ENCODE results near the gene NCK1. TPM values are rescaled to one million over a fixed set of nuclear protein-coding genes. Genes with fewer than 3 reads are reported as not detected.
"Not testable (repeated sequence)": the region's sequence is repeated elsewhere in the genome, so short reads cannot be mapped to it uniquely, and the experiment has no call there.

The NCK1 gene
- total and polyA plus RNA-seq, 5 experiments from 2014 or later, result 36.1 to 62.2 (median 44.3) TPM

DNA sequence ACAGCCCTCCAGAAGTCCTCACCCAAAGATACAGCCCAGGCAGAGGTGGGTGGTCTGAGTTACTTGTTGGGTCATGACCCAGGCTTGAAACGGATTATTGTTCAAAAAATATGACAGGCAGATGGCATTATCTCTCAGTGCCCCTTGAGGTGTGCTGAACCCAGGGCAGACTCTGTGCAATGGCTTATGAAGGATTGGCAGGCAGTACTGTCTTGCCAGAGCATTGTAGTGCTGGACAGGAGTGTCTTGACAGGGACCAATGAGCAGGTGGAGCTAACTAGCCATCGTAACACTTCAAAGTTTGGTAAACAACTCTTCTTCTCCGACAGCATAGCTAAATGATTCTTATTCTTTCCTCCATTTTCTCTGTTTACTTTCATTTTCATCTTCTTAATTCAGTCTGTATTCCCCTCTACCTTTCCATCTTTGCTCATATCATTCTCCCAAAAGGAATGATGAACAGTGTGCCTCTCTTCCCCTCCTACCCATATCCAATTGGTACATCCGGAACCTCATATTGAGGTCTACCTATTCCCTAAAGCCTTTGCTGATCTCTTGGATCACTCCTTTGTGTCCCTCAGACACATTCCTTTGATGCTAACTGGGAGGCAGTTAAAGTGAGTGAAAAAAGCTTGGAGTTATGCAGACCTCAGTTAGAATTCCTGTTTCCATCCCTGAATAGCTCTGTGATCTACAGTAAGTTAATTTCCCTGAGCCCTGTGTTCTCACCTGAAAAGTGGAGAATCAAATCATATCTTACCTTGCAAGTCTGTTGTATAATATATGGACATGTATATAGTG is 93.2 kb downstream of the NCK1 start:
- POLR2A ChIA-PET, result interaction anchor here (2.1 kb wide), 1 partner anchor 93 kb away, joined by 7 read pairs; the partner anchor contains the start of gene NCK1
- Mint-ChIP-seq H3K9me3 (no peaks in the 10 kb centered on the region), H3K36me3 (no peaks in the 10 kb centered on the region), H3K27ac (peak overlapping the region in 9 of 10 donors; percentile 4 to 70 (median 41)), H3K27me3 (no peaks in the 10 kb centered on the region), H3K4me3 (peak overlapping the region in 1 of 10 donors; percentile 33), H3K4me1 (peaks cover 14 to 31% (median 21%) of the 10 kb centered on the region in 4 donors)
- ATAC-seq (no peak), DNase-seq (no peak)

DNA sequence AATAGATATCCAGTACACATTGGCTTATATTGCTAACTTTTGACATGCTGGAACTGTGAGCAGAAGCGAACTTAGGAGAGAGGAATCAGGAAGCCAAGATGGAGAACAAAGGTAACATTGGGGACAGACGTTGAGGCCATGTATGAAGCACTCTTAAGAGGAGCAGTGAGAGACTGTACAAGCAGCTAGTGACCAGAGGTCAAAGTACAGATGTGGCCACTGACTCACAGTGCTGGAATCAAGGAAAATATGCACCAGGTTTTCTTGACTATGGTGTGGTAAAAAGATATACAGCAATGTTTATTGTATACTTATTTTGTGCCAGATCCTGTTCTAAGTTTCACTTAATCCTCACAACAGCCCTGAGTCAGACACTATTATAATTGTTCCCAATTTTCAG is 93.8 kb downstream of the NCK1 start:
- no peak for DNase-seq
- no peak for ATAC-seq
- no peaks in the 10 kb centered on the region for H3K36me3 Mint-ChIP-seq
- POLR2A ChIA-PET, result interaction anchor here (2.1 kb wide), 1 partner anchor 94 kb away, joined by 7 read pairs; the partner anchor contains the start of gene NCK1
- no peaks in the 10 kb centered on the region for H3K27me3 Mint-ChIP-seq
- peaks cover 17 to 31% (median 18%) of the 10 kb centered on the region in 4 donors for H3K4me1 Mint-ChIP-seq
- no peaks in the 10 kb centered on the region for H3K9me3 Mint-ChIP-seq
- H3K4me3 Mint-ChIP-seq, result no peak overlapping the region
- peak overlapping the region in 3 of 10 donors; percentile 4 to 62 (median 41) for H3K27ac Mint-ChIP-seq

DNA sequence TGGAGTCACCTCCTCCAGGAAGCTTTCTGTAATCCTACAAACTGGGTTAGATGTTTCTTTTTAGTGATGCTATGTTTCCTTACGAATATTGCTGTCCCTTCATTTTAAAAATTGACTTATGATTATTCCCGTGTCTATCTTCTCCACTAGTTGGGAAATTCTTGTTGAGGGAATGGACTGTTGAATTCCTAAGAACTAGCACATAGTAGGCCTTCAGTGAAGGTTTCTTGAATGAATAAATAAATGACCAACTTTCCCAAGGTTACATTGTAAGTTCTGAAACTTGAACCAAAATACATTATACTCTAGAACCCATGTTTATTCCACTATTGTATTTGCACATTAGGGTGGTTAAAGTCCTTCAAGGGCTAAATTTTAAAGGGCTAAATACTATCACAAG is 95.0 kb downstream of the NCK1 start:
- Mint-ChIP-seq H3K9me3 (no peaks in the 10 kb centered on the region), H3K4me1 (peaks cover 17 to 25% (median 18%) of the 10 kb centered on the region in 4 donors), H3K27ac (peak overlapping the region in 1 of 10 donors; percentile 26), H3K4me3 (no peak overlapping the region), H3K27me3 (no peaks in the 10 kb centered on the region), H3K36me3 (no peaks in the 10 kb centered on the region)
- POLR2A ChIA-PET, result interaction anchor here (2.1 kb wide), 1 partner anchor 95 kb away, joined by 7 read pairs; the partner anchor contains the start of gene NCK1
- ATAC-seq (no peak), DNase-seq (no peak)

DNA sequence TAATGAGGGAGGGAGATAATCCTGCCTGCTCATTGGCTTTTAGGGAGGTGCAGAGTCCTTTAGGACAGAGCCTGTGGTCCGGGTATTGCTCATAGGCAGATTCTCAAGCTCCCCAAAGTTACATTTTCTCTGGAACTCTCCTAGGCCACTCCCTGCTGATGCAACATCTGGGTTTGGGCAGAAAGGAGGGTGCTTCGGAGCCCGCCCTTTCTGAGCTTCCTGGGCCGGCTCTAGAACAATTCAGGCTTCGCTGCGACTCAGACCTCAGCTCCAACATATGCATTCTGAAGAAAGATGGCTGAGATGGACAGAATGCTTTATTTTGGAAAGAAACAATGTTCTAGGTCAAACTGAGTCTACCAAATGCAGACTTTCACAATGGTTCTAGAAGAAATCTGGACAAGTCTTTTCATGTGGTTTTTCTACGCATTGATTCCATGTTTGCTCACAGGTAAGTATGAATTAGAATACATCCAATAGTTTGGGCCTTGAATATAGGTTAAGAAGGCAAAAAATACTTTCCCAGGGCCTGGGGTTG is 95.8 kb downstream of the NCK1 start, which contains the start of gene IL20RB:
IL20RB (plus strand) TSS at position 233 of the 538 bp plus-strand sequence; CDS start at position 364, 131 bp downstream.
- Mint-ChIP-seq H3K27me3 (no peaks in the 10 kb centered on the region), H3K27ac (peak within 1 kb of the TSS in 2 of 10 donors; percentile 11 to 73), H3K4me1 (peaks cover 17 to 21% (median 17%) of the 10 kb centered on the region in 4 donors), H3K36me3 (no peaks in the 10 kb centered on the region), H3K4me3 (no peak within 1 kb of the TSS), H3K9me3 (no peaks in the 10 kb centered on the region)
- POLR2A ChIA-PET, result interaction anchor here (0.6 kb wide), 2 partner anchors 191 to 705 kb away, joined by 6 to 7 read pairs; no protein-coding TSS in a partner anchor
- no peak for ATAC-seq
- DNase-seq, result no peak

DNA sequence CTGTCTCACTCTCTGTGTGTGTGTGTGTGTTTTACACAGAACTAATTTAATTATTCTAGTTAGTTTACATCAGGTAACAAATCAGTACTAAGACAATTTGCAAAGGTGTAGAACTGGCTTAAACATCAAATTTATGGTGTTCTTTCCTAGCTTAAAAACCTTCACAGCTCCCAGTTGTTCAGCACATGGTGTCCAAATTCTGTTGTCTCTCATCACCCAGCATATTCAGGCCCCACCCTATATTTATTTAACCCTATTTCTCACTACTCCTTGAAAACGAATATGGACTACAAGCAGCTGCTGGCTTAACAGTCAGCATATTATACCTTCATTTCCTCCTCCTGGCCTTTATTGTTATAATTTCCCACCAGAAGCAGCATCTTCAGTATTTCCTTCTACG is 96.9 kb downstream of the NCK1 start:
- Mint-ChIP-seq H3K4me3 (no peak overlapping the region), H3K27ac (peak overlapping the region in 3 of 10 donors; percentile 34 to 73 (median 50)), H3K36me3 (no peaks in the 10 kb centered on the region), H3K4me1 (peaks cover 13 to 17% (median 17%) of the 10 kb centered on the region in 4 donors), H3K9me3 (peaks cover 0 to 1% (median 0%) of the 10 kb centered on the region in 9 donors), H3K27me3 (no peaks in the 10 kb centered on the region)
- ATAC-seq (no peak), DNase-seq (no peak)
- POLR2A ChIA-PET, result no interaction called here

DNA sequence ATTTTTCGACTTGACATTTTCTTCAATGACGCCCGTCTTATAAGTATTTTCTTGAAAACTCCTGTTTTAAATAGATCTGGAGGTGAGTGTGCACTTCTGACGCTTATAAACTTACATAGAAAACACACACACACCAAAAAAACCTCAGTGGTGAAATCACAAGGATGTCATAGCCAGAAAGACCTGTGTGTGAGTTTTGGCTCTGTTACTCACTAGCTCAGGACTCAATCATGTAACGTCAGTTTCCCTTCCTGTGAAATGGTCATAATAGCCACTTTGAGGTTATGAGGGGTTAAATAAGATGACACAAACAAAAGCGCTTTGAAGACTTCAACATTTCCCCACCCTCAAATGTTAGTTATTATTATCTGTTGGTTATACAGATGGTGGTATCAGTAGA is 97.6 kb downstream of the NCK1 start:
- DNase-seq (no peak), ATAC-seq (no peak)
- no peaks in the 10 kb centered on the region for H3K36me3 Mint-ChIP-seq

DNA sequence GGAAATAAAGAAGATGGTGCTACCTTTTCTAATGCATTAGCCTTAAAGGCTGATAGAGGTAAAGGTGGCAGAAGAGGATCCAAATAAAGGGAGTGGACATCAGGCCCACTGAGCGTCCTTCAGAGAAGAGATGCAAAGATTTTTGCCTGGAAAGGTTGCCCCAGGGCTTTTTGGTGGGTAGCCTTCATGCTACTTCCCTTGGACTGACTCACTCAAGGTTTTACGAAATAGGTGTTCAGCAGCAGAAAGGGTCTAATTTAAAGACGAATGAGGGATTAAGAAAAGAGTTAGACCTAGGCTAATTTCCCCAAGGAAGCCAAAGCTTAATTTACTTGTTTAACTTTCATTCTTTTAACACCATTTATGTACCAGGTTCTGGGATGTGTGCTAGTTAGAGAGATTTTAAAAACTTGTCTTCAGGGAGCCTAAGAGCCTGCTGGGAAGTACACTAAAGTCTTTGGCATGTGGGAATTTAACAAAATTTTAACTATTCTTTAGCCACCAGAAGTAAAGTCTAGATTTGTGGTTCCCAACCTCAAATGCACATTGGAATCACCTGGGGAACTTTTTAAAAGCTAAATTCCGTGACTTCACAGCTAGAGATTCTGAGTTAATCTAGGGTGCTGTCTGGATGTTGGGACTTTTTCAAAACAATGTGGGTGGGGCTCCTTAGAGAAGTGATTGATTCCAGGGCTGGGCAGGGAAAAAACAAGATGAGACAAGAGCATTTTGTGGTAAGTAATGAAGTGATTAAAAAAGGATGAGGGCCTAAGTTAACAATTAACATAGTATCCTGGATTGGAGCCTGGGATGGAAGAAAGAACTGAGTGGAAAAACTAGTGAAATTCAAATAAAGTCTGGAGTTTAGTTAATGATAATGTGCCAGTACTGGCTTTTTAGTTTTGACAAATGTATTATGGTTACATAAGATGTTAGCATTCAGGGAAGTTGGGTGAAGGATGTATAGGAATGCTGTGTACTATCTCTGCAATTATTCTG is 99.1 kb downstream of the NCK1 start:
- no peaks in the 10 kb centered on the region for H3K27me3 Mint-ChIP-seq
- no peaks in the 10 kb centered on the region for H3K36me3 Mint-ChIP-seq
- DNase-seq, result no peak
- H3K4me1 Mint-ChIP-seq, result peaks cover 0 to 4% (median 1%) of the 10 kb centered on the region in 4 donors
- H3K4me3 Mint-ChIP-seq, result no peak overlapping the region
- POLR2A ChIA-PET, result interaction anchor here (0.5 kb wide), 1 partner anchor 778 kb away, joined by 3 read pairs; no protein-coding TSS in a partner anchor
- no peak for ATAC-seq
- peaks cover 0 to 1% (median 0%) of the 10 kb centered on the region in 9 donors for H3K9me3 Mint-ChIP-seq
- H3K27ac Mint-ChIP-seq, result peak overlapping the region in 1 of 10 donors; percentile 8

More for the DNA sequence above, 97.6 kb downstream of the NCK1 start:
- Mint-ChIP-seq H3K4me1 (peaks cover 12 to 14% (median 13%) of the 10 kb centered on the region in 4 donors), H3K9me3 (peaks cover 0 to 1% (median 0%) of the 10 kb centered on the region in 9 donors), H3K4me3 (no peak overlapping the region), H3K27me3 (no peaks in the 10 kb centered on the region), H3K27ac (peak overlapping the region in 1 of 10 donors; percentile 73)
- POLR2A ChIA-PET, result no interaction called here

DNA sequence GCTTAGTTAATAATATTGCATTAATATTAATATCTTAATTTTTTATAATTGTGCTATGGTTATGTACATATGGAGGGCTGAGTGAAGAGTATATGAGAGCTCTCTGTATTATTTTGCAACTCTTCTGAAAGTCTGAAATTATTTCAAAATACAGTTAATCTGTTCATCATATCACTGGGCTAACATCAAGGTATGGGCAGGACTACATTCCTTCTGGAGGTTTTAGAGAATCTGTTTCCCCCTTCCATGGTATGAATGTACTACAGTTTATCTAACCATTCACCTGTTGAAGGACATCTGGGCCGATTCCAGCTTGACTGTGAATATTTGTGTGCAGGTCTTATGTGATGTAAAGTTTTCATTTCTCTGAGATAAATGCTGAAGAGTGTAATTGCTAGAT is 100.9 kb downstream of the NCK1 start:
- Mint-ChIP-seq H3K27me3 (no peaks in the 10 kb centered on the region), H3K27ac (peak overlapping the region in 1 of 10 donors; percentile 44), H3K36me3 (no peaks in the 10 kb centered on the region), H3K9me3 (peaks cover 0 to 1% (median 0%) of the 10 kb centered on the region in 9 donors), H3K4me1 (peaks cover 0 to 4% (median 0%) of the 10 kb centered on the region in 4 donors), H3K4me3 (no peak overlapping the region)
- POLR2A ChIA-PET, result no interaction called here
- ATAC-seq (no peak), DNase-seq (no peak)

DNA sequence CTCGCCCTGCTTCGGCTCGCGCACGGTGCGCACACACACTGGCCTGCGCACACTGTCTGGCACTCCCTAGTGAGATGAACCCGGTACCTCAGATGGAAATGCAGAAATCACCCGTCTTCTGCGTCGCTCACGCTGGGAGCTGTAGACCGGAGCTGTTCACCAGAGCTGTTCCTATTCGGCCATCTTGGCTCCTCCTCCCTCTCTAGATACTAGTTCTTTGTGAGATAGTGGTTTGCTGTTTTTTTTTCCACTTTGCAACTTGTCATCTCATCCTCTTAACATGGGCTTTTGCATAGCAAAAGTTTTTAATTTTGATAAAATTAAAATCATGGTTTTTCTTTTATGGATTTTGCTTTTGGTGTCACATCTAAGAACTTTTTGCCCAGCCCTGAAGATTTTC is 107.5 kb downstream of the NCK1 start:
- ATAC-seq, DNase-seq, POLR2A ChIA-PET, H3K4me1 Mint-ChIP-seq, H3K4me3 Mint-ChIP-seq, H3K27ac Mint-ChIP-seq, H3K27me3 Mint-ChIP-seq: not testable (repeated sequence)
- peaks cover 4 to 28% (median 13%) of the 10 kb centered on the region in 9 donors for H3K9me3 Mint-ChIP-seq
- peaks cover 3 to 22% (median 9%) of the 10 kb centered on the region in 3 donors for H3K36me3 Mint-ChIP-seq

DNA sequence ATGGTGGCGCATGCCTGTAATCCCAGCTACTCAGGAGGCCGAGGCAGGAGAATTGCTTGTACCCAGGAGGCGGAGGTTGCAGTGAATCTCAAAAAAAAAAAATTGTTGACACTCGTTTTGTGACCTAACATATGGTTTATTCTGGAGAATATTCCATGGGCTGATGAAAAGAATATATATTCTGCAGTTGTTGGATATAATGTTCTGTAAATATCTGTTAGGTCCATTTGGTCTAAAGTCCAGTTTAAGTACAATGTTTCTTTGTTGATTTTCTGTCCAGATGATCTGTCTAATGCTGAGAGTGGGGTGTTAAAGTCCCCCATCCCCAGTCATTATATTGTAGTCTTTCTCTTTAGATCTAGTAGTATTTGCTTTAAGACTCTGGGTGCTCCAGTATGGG is 111.3 kb downstream of the NCK1 start:
- Mint-ChIP-seq H3K36me3 (peaks cover 3 to 27% (median 18%) of the 10 kb centered on the region in 3 donors), H3K4me3 (no peak overlapping the region), H3K27me3 (no peaks in the 10 kb centered on the region), H3K27ac (peak overlapping the region in 1 of 10 donors; percentile 6), H3K4me1 (no peaks in the 10 kb centered on the region), H3K9me3 (peaks cover 4 to 34% (median 17%) of the 10 kb centered on the region in 9 donors)
- no peak for ATAC-seq
- POLR2A ChIA-PET, result no interaction called here
- no peak for DNase-seq

DNA sequence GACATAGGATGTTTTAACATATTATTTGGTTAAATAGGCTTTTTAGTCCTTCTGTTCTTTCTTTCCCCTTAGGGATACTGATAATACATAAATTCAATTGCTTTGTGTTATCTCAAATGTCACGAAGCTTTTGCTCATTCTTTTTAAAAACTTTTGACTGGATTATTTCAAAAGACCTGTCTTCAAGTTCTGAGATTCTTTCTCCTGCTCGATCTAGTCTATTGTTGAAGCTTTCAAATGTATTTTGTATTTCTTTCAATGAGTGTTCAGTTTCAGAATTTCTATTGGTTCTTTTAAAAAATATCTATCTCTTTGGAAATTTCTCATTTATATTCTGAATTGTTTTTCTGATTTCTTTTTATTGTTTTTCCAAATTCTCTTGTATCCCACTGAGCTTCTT is 112.7 kb downstream of the NCK1 start:
- Mint-ChIP-seq H3K9me3 (peaks cover 4 to 31% (median 17%) of the 10 kb centered on the region in 9 donors), H3K27me3 (no peaks in the 10 kb centered on the region), H3K4me3 (no peak overlapping the region), H3K36me3 (peaks cover 3 to 27% (median 18%) of the 10 kb centered on the region in 3 donors), H3K27ac (no peak overlapping the region), H3K4me1 (no peaks in the 10 kb centered on the region)
- POLR2A ChIA-PET, result no interaction called here
- ATAC-seq (no peak), DNase-seq (no peak)

DNA sequence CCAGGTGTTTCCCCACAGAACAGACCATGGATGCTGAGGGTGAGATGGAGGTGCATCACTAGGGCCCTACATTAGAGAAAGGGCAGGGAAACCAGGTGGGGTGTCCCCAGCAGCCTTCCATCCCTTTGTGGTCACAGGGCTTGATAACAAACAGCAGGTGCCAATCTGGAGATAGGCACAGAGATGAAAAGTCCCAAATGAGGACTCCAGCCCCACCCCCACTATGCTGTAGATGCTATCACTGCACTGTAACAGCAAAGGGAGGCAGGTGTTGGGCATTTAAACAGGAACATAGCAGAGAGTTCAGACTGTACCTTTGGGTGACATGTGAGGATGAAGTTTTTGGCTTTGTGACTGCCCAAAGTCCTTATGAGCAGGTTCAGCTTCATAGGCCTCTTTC is 117.2 kb downstream of the NCK1 start:
- peaks cover under 1 to 13% (median 8%) of the 10 kb centered on the region in 9 donors for H3K9me3 Mint-ChIP-seq
- H3K4me1 Mint-ChIP-seq, result peaks cover 0 to 3% (median under 1%) of the 10 kb centered on the region in 4 donors
- H3K36me3 Mint-ChIP-seq, result peaks cover 3 to 19% (median 9%) of the 10 kb centered on the region in 3 donors
- ATAC-seq (no peak), DNase-seq (no peak)
- no peaks in the 10 kb centered on the region for H3K27me3 Mint-ChIP-seq
- H3K4me3 Mint-ChIP-seq, result no peak overlapping the region
- H3K27ac Mint-ChIP-seq, result no peak overlapping the region
- POLR2A ChIA-PET, result no interaction called here

Data from naive thymus-derived CD8-positive, alpha-beta T cell (primary cell).